ENCODE data around the gene GOLGA6L4.
"Not testable (repeated sequence)": the region's sequence is repeated elsewhere in the genome, so short reads cannot be mapped to it uniquely, and the experiment has no call there.

The GOLGA6L4 gene

GRCh38 chr15:84235573-84235972, at the start of gene GOLGA6L4:
Gene GOLGA6L4, plus strand, starts transcription at chr15:84235773. Its CDS starts 62 bp downstream, at chr15:84235835.
- not testable (repeated sequence) for DNase-seq (ENCODE audit: low read depth in 2 of 2)

GRCh38 chr15:84192982-84193381, 42.6 kb upstream of the GOLGA6L4 start:
- not testable (repeated sequence) for DNase-seq (ENCODE audit: low read depth in 2 of 2)

GRCh38 chr15:84195603-84196002, 40.0 kb upstream of the GOLGA6L4 start:
- DNase-seq (ENCODE audit: low read depth in 2 of 2), result not testable (repeated sequence)

- not testable (repeated sequence) for DNase-seq (ENCODE audit: low read depth in 2 of 2)
Measured at GRCh38 chr15:84196530-84197188, 38.9 kb upstream of the GOLGA6L4 start.

- DNase-seq (ENCODE audit: low read depth in 2 of 2), result not testable (repeated sequence)
Measured at GRCh38 chr15:84199865-84200264, 35.7 kb upstream of the GOLGA6L4 start.

- DNase-seq (ENCODE audit: low read depth in 2 of 2), result not testable (repeated sequence)
Measured at GRCh38 chr15:84246441-84246840, 10.9 kb downstream of the GOLGA6L4 start.

Measured in stimulated activated CD8-positive, alpha-beta memory T cell treated with anti-CD3 and anti-CD28 coated beads, Interleukin-15, amount 100 ng/mL, for 48 hours (primary cell).